ENCODE data around the gene ACTN1. TPM values are rescaled to one million over a fixed set of nuclear protein-coding genes. Genes with fewer than 3 reads are reported as not detected.

ACTN1 gene
- total and polyA plus RNA-seq, 2 of the 8 experiments (the other 6 are each of a cell fraction or from before 2014, with no cell fraction given) = 236 to 262 TPM

DNA sequence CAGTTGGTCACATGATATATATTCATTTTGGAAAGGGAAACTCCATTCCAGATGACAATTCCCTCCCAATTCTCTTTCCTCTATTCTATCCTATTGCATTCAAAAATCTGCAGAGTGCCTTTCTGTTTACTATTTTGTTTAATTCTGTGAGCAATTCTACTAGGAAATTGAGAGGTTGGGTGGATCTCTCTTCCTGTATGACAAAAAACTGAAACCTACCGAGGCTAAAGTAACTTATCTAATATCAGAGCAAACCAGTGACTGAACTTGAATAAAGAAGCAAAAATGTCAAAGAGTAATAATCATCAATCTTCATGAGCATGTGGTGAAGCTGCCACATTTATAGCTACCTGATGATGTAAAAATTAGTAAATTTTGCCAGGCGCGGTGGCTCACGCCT is 16.6 kb upstream of the ACTN1 start:
- no peak overlapping the region for H3K4me3 ChIP-seq (ENCODE audit: extremely low read depth in 1 of 4, insufficient read depth in 2 of 4, low read depth in 3 of 4, low read length in 4 of 4)
- H3K4me1 ChIP-seq (replicated peaks in 1 of 4; ENCODE audit: control insufficient read depth in 3 of 4, insufficient read depth in 4 of 4, low read length in 3 of 4) = peaks cover 0 to 8% (median 0%) of the 10 kb centered on the region in 4 experiments; a peak in 4 of 7 replicates
- no peaks in the 10 kb centered on the region for H3K79me1 ChIP-seq (ENCODE audit: low read depth, low read length)
- no peaks in the 10 kb centered on the region for H4K20me1 ChIP-seq (replicated peaks in 1 of 2; ENCODE audit: control insufficient read depth in 1 of 2, insufficient read depth in 2 of 2, low read length in 2 of 2)
- no peaks in the 10 kb centered on the region for H3K36me3 ChIP-seq (ENCODE audit: control insufficient read depth in 2 of 4, insufficient read depth in 4 of 4, low read length in 3 of 4)
- H3K9me3 ChIP-seq (ENCODE audit: insufficient read depth in 2 of 2, low read depth in 1 of 2, low read length in 1 of 2) = no peaks in the 10 kb centered on the region
- H3K23me2 ChIP-seq (ENCODE audit: low read depth, low read length) = no peaks in the 10 kb centered on the region
- whole genome bisulfite sequencing, 2 experiments (ENCODE audit: extremely low coverage in 1 of 2, insufficient coverage in 1 of 2, insufficient read length in 1 of 2, insufficient replicate concordance in 2 of 2, low coverage in 1 of 2, low lambda C conversion rate in 2 of 2, missing lambda C conversion rate in 1 of 2) = 96% methylated on average over 4 of the region's 4 CpGs; no CpG with 5 or more reads in 1 of the 2 experiments
- no peak for FAIRE-seq
- no peak overlapping the region for H4K5ac ChIP-seq (ENCODE audit: insufficient read length, low read depth, low read length)
- CTCF ChIA-PET (ENCODE audit: partially characterized antibody) = interaction anchor here (0.6 to 1.4 kb wide), 3 partner anchors 11 to 106 kb away, joined by 3 to 6 read pairs (median 3); no protein-coding TSS in a partner anchor
- H2BK12ac ChIP-seq (ENCODE audit: low read depth, low read length) = no peak overlapping the region
- H3K14ac ChIP-seq (ENCODE audit: insufficient read length) = no peak overlapping the region
- no peak overlapping the region for H3K4ac ChIP-seq (replicated peaks; ENCODE audit: insufficient read length, low read depth, low read length)
- POLR2A ChIA-PET (ENCODE audit: partially characterized antibody) = interaction anchor here (1.1 to 3.1 kb wide), 2 partner anchors 10 to 19 kb away, joined by 3 to 9 read pairs; no protein-coding TSS in a partner anchor
- H4K91ac ChIP-seq (replicated peaks; ENCODE audit: insufficient read length, low read length) = no peak overlapping the region
- H3K27ac ChIP-seq (ENCODE audit: low read depth, low read length) = no peak overlapping the region
- no peak overlapping the region for H3K4me2 ChIP-seq (ENCODE audit: insufficient read depth in 1 of 2, low read depth in 2 of 2, low read length in 2 of 2)
- no peak overlapping the region for H3K23ac ChIP-seq (ENCODE audit: insufficient read length)
- H2BK20ac ChIP-seq (ENCODE audit: low read length) = no peak overlapping the region
- no peak overlapping the region for H3K9ac ChIP-seq (replicated peaks in 1 of 4; ENCODE audit: extremely low read depth in 1 of 4, low read depth in 3 of 4, low read length in 3 of 4)
- H3K79me2 ChIP-seq (ENCODE audit: control insufficient read depth in 1 of 2, insufficient read depth in 2 of 2, low read length in 2 of 2) = no peaks in the 10 kb centered on the region
- H2AFZ ChIP-seq (ENCODE audit: low read length) = no peak overlapping the region
- no peak for TF ChIP-seq ASH2L (IDR thresholded peaks at IDR 0.05; ENCODE audit: low read length)
- no peak for TF ChIP-seq CBX5 (IDR thresholded peaks at IDR 0.05; ENCODE audit: low read depth, low read length)
- TF ChIP-seq YY1 (IDR thresholded peaks at IDR 0.05; ENCODE audit: low read depth, low read length) = no peak
- no peak for TF ChIP-seq EP300 (IDR thresholded peaks at IDR 0.05; ENCODE audit: borderline replicate concordance in 1 of 2, low read depth in 2 of 2, low read length in 2 of 2)
- TF ChIP-seq TAF1 (IDR thresholded peaks at IDR 0.05; ENCODE audit: low read depth, low read length) = no peak
- TF ChIP-seq BACH1 (IDR thresholded peaks at IDR 0.05; ENCODE audit: low read length) = no peak
- TF ChIP-seq HDAC6 (IDR thresholded peaks at IDR 0.05; ENCODE audit: low read depth, low read length) = no peak
- TF ChIP-seq TCF12 (IDR thresholded peaks at IDR 0.05; ENCODE audit: low read depth, low read length) = no peak
- TF ChIP-seq CEBPB (IDR thresholded peaks at IDR 0.05; ENCODE audit: low read depth, low read length) = no peak
- TF ChIP-seq, protein P1, sequence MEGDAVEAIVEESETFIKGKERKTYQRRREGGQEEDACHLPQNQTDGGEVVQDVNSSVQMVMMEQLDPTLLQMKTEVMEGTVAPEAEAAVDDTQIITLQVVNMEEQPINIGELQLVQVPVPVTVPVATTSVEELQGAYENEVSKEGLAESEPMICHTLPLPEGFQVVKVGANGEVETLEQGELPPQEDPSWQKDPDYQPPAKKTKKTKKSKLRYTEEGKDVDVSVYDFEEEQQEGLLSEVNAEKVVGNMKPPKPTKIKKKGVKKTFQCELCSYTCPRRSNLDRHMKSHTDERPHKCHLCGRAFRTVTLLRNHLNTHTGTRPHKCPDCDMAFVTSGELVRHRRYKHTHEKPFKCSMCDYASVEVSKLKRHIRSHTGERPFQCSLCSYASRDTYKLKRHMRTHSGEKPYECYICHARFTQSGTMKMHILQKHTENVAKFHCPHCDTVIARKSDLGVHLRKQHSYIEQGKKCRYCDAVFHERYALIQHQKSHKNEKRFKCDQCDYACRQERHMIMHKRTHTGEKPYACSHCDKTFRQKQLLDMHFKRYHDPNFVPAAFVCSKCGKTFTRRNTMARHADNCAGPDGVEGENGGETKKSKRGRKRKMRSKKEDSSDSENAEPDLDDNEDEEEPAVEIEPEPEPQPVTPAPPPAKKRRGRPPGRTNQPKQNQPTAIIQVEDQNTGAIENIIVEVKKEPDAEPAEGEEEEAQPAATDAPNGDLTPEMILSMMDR (IDR thresholded peaks at IDR 0.05; ENCODE audit: control extremely low read depth in 1 of 3, insufficient read depth in 1 of 3, low read depth in 1 of 3, low read length in 3 of 3) = no peak
- no peak for TF ChIP-seq TAF7 (optimal IDR thresholded peaks at IDR 0.05; ENCODE audit: borderline replicate concordance, low read depth, low read length)
- H2BK5ac ChIP-seq (ENCODE audit: low read depth, low read length) = no peak overlapping the region
- no peak overlapping the region for H2BK15ac ChIP-seq (ENCODE audit: low read length)
- no peak overlapping the region for H2BK120ac ChIP-seq (replicated peaks; ENCODE audit: low read depth, low read length)
- no peak overlapping the region for H2AK5ac ChIP-seq (ENCODE audit: low read depth, low read length)
- H3K56ac ChIP-seq (replicated peaks; ENCODE audit: insufficient read length, low read depth, low read length) = no peak overlapping the region
- H4K8ac ChIP-seq (ENCODE audit: extremely low read depth, insufficient read depth, low read length) = no peak overlapping the region
- H3K18ac ChIP-seq (ENCODE audit: extremely low read depth, low read length) = no peak overlapping the region
- DNase-seq (ENCODE audit: low read depth in 1 of 2, low spot score in 2 of 2) = no peak
- no peaks in the 10 kb centered on the region; a peak in 1 of 7 replicates for H3K27me3 ChIP-seq (replicated peaks in 1 of 4; ENCODE audit: control insufficient read depth in 3 of 4, extremely low read depth in 1 of 4, insufficient read depth in 3 of 4, low read length in 3 of 4)

Measured in H1 (cell line).